ENCODE measurements around the gene SLC25A22. TPM values are rescaled to one million over a fixed set of nuclear protein-coding genes. Genes with fewer than 3 reads are reported as not detected.

SLC25A22 gene
- total RNA-seq, 1 donor from 2014 or later: 3.9 TPM

- Histone ChIP-seq H3K4me1 (peaks cover 16% of the 10 kb centered on the region), H3K4me3 (no peak overlapping the region), H3K27ac (replicated peaks) (no peak overlapping the region), H3K27me3 (ENCODE audit: low read depth) (peaks cover 36% of the 10 kb centered on the region), H3K36me3 (peaks cover 10% of the 10 kb centered on the region), H3K9me3 (replicated peaks) (no peaks in the 10 kb centered on the region)
- TF ChIP-seq, protein P1, sequence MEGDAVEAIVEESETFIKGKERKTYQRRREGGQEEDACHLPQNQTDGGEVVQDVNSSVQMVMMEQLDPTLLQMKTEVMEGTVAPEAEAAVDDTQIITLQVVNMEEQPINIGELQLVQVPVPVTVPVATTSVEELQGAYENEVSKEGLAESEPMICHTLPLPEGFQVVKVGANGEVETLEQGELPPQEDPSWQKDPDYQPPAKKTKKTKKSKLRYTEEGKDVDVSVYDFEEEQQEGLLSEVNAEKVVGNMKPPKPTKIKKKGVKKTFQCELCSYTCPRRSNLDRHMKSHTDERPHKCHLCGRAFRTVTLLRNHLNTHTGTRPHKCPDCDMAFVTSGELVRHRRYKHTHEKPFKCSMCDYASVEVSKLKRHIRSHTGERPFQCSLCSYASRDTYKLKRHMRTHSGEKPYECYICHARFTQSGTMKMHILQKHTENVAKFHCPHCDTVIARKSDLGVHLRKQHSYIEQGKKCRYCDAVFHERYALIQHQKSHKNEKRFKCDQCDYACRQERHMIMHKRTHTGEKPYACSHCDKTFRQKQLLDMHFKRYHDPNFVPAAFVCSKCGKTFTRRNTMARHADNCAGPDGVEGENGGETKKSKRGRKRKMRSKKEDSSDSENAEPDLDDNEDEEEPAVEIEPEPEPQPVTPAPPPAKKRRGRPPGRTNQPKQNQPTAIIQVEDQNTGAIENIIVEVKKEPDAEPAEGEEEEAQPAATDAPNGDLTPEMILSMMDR (IDR thresholded peaks at IDR 0.05; ENCODE audit: borderline replicate concordance): no peak
- intact Hi-C loops (cut with micrococcal nuclease): no loop called here
- DNase-seq: no peak
Measured at GRCh38 chr11:788009-788640, 10.0 kb downstream of the SLC25A22 start.

- peaks cover 36% of the 10 kb centered on the region for H3K27me3 ChIP-seq (ENCODE audit: low read depth)
- peaks cover 19% of the 10 kb centered on the region for H3K4me1 ChIP-seq
- intact Hi-C loops (cut with micrococcal nuclease): no loop called here
- no peak overlapping the region for H3K27ac ChIP-seq (replicated peaks)
- H3K36me3 ChIP-seq: peaks cover 9% of the 10 kb centered on the region
- TF ChIP-seq, protein P1 (IDR thresholded peaks at IDR 0.05; ENCODE audit: borderline replicate concordance): no peak
- no peak overlapping the region for H3K4me3 ChIP-seq
- no peak for DNase-seq
- H3K9me3 ChIP-seq (replicated peaks): no peaks in the 10 kb centered on the region
Measured at GRCh38 chr11:787084-787675, 10.9 kb downstream of the SLC25A22 start.

DNA sequence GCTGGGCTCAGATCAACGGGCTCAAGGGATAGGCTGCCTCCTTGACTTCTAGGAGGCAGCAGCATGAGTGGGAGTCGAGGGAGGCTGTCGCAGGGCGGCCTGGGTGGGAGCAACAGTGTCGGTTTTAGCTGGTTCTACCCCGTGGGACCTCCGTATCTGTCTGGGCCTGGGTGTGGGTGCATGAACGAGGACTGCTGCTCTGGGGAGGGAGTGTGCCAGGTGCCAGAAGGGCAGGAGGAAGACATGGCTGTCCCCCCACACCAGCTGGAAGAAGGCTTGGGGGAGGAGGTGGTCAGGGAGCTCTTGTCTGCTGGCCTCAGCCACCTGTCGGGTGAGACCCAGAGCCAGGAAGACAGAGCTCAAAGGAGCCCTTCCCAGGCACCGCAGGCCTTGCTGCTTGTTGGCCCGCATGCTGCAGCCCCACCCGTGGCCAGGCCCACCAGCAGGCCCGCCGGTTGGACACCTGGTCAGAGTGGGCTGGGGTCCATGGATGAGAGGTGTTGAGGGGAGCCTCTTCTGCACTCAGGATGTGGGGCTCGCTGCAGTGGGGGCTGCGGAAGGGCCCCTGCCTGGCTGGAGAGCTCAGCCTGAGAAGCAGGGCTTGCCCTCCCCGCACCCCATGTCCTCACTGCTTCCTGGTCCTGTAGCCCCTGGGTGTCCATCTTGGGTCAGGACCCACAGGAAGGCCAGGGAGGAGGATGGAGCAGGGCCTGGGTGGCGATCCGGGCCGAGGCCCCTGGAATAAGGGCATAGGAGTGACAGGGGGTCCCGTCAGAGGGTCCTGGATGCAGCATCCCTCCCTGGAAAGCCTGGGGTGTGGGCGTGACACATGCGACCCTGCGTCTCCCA is 11.6 kb downstream of the SLC25A22 start:
- Histone ChIP-seq H3K4me3 (no peak overlapping the region), H3K27ac (replicated peaks) (no peak overlapping the region), H3K27me3 (ENCODE audit: low read depth) (peaks cover 36% of the 10 kb centered on the region), H3K36me3 (peaks cover 2% of the 10 kb centered on the region), H3K4me1 (peaks cover 19% of the 10 kb centered on the region), H3K9me3 (replicated peaks) (no peaks in the 10 kb centered on the region)
- TF ChIP-seq, protein P1 (IDR thresholded peaks at IDR 0.05; ENCODE audit: borderline replicate concordance): no peak
- no peak for DNase-seq
- intact Hi-C loops (cut with micrococcal nuclease): no loop called here

- H3K27me3 ChIP-seq (ENCODE audit: low read depth): peaks cover 8% of the 10 kb centered on the region
- TF ChIP-seq, protein P1 (IDR thresholded peaks at IDR 0.05; ENCODE audit: borderline replicate concordance): peak; percentile 70
- no peak overlapping the region for H3K4me3 ChIP-seq
- H3K36me3 ChIP-seq: no peaks in the 10 kb centered on the region
- H3K9me3 ChIP-seq (replicated peaks): no peaks in the 10 kb centered on the region
- H3K4me1 ChIP-seq: peaks cover 18% of the 10 kb centered on the region
- peak overlapping the region; percentile 12 for H3K27ac ChIP-seq (replicated peaks)
- peak; percentile 68 for DNase-seq
- intact Hi-C loops (cut with micrococcal nuclease): no loop called here
Measured at GRCh38 chr11:783581-784015, 14.5 kb downstream of the SLC25A22 start.

DNA sequence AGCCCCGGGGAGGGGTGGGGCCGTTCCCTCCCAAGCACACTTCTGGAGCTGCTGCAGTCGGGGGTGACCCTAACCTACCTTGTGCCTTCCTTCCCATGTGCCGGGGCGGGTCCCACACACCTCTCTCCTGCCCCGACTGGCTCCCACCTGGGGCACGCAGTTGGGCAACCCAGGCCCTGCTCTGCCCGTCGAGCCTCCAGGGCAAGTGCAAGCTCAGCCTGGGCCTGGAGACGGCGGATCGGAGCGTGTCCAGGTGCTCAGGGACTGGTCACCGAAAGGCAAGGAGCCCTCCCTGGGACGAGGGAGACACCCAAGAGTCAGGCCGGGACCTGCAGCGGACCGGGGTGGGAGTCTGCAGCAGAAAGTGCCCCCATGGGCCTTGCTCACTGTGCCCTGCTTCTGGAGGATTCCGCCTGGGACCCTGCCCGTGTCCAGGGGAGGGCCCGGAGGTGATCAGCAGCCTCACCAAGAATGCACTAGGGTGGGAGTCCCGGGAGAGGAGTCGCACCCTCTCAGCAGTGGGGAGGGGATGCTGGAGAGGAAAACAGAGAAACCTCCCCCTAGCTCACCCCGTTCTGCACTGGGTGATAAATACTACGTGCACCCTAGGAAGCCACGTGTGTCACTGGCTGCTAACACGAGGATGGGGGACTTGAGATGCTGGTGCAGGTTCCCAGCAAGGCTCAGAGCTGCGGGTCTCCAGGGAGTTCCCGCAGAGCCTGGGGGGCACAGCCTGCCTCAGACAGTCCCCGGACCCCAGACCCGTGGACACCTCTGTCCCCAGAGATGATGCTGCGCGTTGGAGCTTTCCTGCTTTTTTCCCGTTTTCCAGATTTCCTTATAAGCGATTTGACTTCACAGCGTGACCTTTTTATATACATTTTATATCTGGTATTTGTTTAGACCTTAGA is 15.6 kb downstream of the SLC25A22 start:
- H3K4me1 ChIP-seq: peaks cover 29% of the 10 kb centered on the region
- H3K36me3 ChIP-seq: no peaks in the 10 kb centered on the region
- no peak overlapping the region for H3K4me3 ChIP-seq
- H3K27me3 ChIP-seq (ENCODE audit: low read depth): no peaks in the 10 kb centered on the region
- intact Hi-C loops (cut with micrococcal nuclease): no loop called here
- no peak for DNase-seq
- TF ChIP-seq, protein P1 (IDR thresholded peaks at IDR 0.05; ENCODE audit: borderline replicate concordance): no peak
- H3K9me3 ChIP-seq (replicated peaks): no peaks in the 10 kb centered on the region
- H3K27ac ChIP-seq (replicated peaks): no peak overlapping the region

All from left ventricle myocardium inferior (tissue), 1 donor.